Right renal cortex interstitium (tissue), 3 donors: Measurements from ENCODE around the gene PRPS1. TPM values are rescaled to one million over a fixed set of nuclear protein-coding genes. Genes with fewer than 3 reads are reported as not detected.
"Not testable (repeated sequence)": the region's sequence is repeated elsewhere in the genome, so short reads cannot be mapped to it uniquely, and the experiment has no call there.

ENCODE experiments used
- DNase-seq, 3 donors: peaks; one replicate each; pipeline ENCODE4 v3.0.0-alpha.2; 2013; ENCODE audit warnings: low read depth in 3 of 3, low spot score in 2 of 3
- polyA plus RNA-seq, 3 donors: library from polyadenylated mRNA; unstranded; fragments of 120-200 nt; gene quantifications; one replicate each; pipeline ENCODE4 v1.2.1, GENCODE V29; 2013; ENCODE audit not compliant: insufficient read length in 3 of 3

PRPS1 gene
- polyA plus RNA-seq, 3 donors = 53.3 to 54.3 (median 54.2) TPM

- no peak for DNase-seq
These were observed 1.2 kb downstream of the PRPS1 start for GRCh38 chrX:107629540-107629909.

- no peak for DNase-seq
These were observed 1.9 kb downstream of the PRPS1 start for GRCh38 chrX:107630031-107630689.

GRCh38 chrX:107632346-107632745 lies 4.0 kb downstream of the PRPS1 start:
- DNase-seq = no peak

GRCh38 chrX:107646735-107647134 lies 18.4 kb downstream of the PRPS1 start:
- DNase-seq = no peak

- DNase-seq = no peak
These were observed 20.0 kb downstream of the PRPS1 start for GRCh38 chrX:107648332-107648731.

GRCh38 chrX:107654566-107654871 lies 26.2 kb downstream of the PRPS1 start:
- no peak for DNase-seq

GRCh38 chrX:107654872-107655761 lies 26.8 kb downstream of the PRPS1 start:
- DNase-seq = no peak

- DNase-seq = no peak
These were observed 28.7 kb downstream of the PRPS1 start for GRCh38 chrX:107656978-107657377.

GRCh38 chrX:107658660-107659059 lies 30.4 kb downstream of the PRPS1 start:
- no peak for DNase-seq

GRCh38 chrX:107659286-107659685 lies 31.0 kb downstream of the PRPS1 start:
- no peak for DNase-seq

- no peak for DNase-seq
These were observed 31.5 kb downstream of the PRPS1 start for GRCh38 chrX:107659768-107660167.

- no peak for DNase-seq
These were observed 33.8 kb downstream of the PRPS1 start for GRCh38 chrX:107662145-107662544.

- no peak for DNase-seq
These were observed 34.5 kb downstream of the PRPS1 start for GRCh38 chrX:107662824-107663223.

- DNase-seq = no peak
These were observed 38.6 kb downstream of the PRPS1 start for GRCh38 chrX:107666931-107667330.

- no peak for DNase-seq
These were observed 39.1 kb downstream of the PRPS1 start for GRCh38 chrX:107667426-107667825.

GRCh38 chrX:107668710-107669109 lies 40.4 kb downstream of the PRPS1 start:
- DNase-seq = not testable (repeated sequence)

GRCh38 chrX:107669261-107669660 lies 41.0 kb downstream of the PRPS1 start:
- no peak for DNase-seq

- DNase-seq = no peak
These were observed 41.7 kb downstream of the PRPS1 start for GRCh38 chrX:107669885-107670628.

GRCh38 chrX:107671256-107671655 lies 42.9 kb downstream of the PRPS1 start:
- DNase-seq = not testable (repeated sequence)

- no peak for DNase-seq
These were observed 44.7 kb downstream of the PRPS1 start for GRCh38 chrX:107672955-107673378.

- no peak for DNase-seq
These were observed 45.1 kb downstream of the PRPS1 start for GRCh38 chrX:107673431-107673830.
